H1 (cell line): ENCODE data around the gene ZRANB2. TPM values are rescaled to one million over a fixed set of nuclear protein-coding genes. Genes with fewer than 3 reads are reported as not detected.

ENCODE experiments used
- CTCF ChIA-PET: fragments of 300-600 bp; sonication (Branson Sonifier 250); formaldehyde crosslinking; loops from one replicate; lab custom pipeline; 2021; ENCODE audit not compliant: partially characterized antibody; lab: Charles Lee
- POLR2A ChIA-PET: fragments of 300-600 bp; sonication (Branson Sonifier 250); formaldehyde crosslinking; loops from one replicate; lab custom pipeline; 2021; ENCODE audit warnings: inconsistent platforms; ENCODE audit not compliant: partially characterized antibody; lab: Charles Lee
- DNase-seq, 2 experiments: peaks; one replicate each; pipeline versions ENCODE4 v3.0.0 to v3.0.0-alpha.2; 2010 to 2022; ENCODE audit warnings: low spot score in 2 of 2, low read depth in 1 of 2, mixed read lengths in 1 of 2
- FAIRE-seq: peaks from 2 replicates; lab custom pipeline; 2011; peaks lifted over from hg19 to GRCh38; lab: Jason Lieb, UNC
- H2AFZ ChIP-seq: 2 replicates; pipeline ENCODE4 v1.8.1; 2012; ENCODE audit warnings: low read length, inconsistent platforms
- H2AK5ac ChIP-seq: 2 replicates; pipeline ENCODE4 v1.6.1; 2013; ENCODE audit warnings: low read depth, low read length
- H2BK120ac ChIP-seq: replicated peaks from 2 replicates; pipeline ENCODE3; 2013; ENCODE audit warnings: low read depth, low read length, inconsistent platforms
- H2BK12ac ChIP-seq: 2 replicates; pipeline ENCODE4 v1.6.1; 2013; ENCODE audit warnings: low read depth, low read length
- H2BK15ac ChIP-seq: 2 replicates; pipeline ENCODE4 v1.6.1; 2013; ENCODE audit warnings: low read length
- H2BK20ac ChIP-seq: 2 replicates; pipeline ENCODE4 v1.6.1; 2013; ENCODE audit warnings: low read length
- H2BK5ac ChIP-seq: 2 replicates; pipeline ENCODE4 v1.6.1; 2013; ENCODE audit warnings: low read depth, low read length
- H3K14ac ChIP-seq: 2 replicates; pipeline ENCODE4 v1.6.1; 2013; ENCODE audit warnings: inconsistent platforms; ENCODE audit not compliant: insufficient read length
- H3K18ac ChIP-seq: 2 replicates; pipeline ENCODE4 v1.6.1; 2013; ENCODE audit warnings: low read length; ENCODE audit errors: extremely low read depth
- H3K23ac ChIP-seq: 2 replicates; pipeline ENCODE4 v1.6.1; 2013; ENCODE audit warnings: inconsistent platforms; ENCODE audit not compliant: insufficient read length
- H3K23me2 ChIP-seq: 2 replicates; pipeline ENCODE4 v1.6.1; 2013; ENCODE audit warnings: low read depth, low read length
- H3K27ac ChIP-seq: 2 replicates; pipeline ENCODE4 v1.6.1; 2011; ENCODE audit warnings: low read depth, low read length, inconsistent platforms
- H3K27me3 ChIP-seq, 4 experiments: replicated peaks in 1 of 4; 1 replicate in 1 of 4; 2 replicates in 3 of 4; pipeline versions ENCODE4 v1.6.1 to v1.8.1; 2011 to 2013; ENCODE audit warnings: low read length in 3 of 4, mild to moderate bottlenecking in 3 of 4, inconsistent platforms in 2 of 4, mixed read lengths in 2 of 4, moderate library complexity in 1 of 4; ENCODE audit not compliant: control insufficient read depth in 3 of 4, insufficient read depth in 3 of 4; ENCODE audit errors: extremely low read depth in 1 of 4
- H3K36me3 ChIP-seq, 4 experiments: 2 replicates each; pipeline versions ENCODE4 v1.6.1 to v1.8.1; 2011 to 2013; ENCODE audit warnings: mild to moderate bottlenecking in 4 of 4, low read length in 3 of 4, moderate library complexity in 2 of 4, control low read depth in 1 of 4, inconsistent platforms in 1 of 4; ENCODE audit not compliant: insufficient read depth in 4 of 4, control insufficient read depth in 2 of 4
- H3K4ac ChIP-seq: replicated peaks from 2 replicates; pipeline ENCODE3; 2013; ENCODE audit warnings: low read length, low read depth, mixed read lengths, inconsistent platforms; ENCODE audit not compliant: insufficient read length
- H3K4me1 ChIP-seq, 4 experiments: replicated peaks in 1 of 4; 1 replicate in 1 of 4; 2 replicates in 3 of 4; pipeline versions ENCODE4 v1.6.1 to v1.8.1; 2011 to 2013; ENCODE audit warnings: low read length in 3 of 4, inconsistent platforms in 2 of 4, mixed read lengths in 1 of 4; ENCODE audit not compliant: insufficient read depth in 4 of 4, control insufficient read depth in 3 of 4
- H3K4me2 ChIP-seq, 2 experiments: 2 replicates each; pipeline versions ENCODE4 v1.6.1 to v1.8.1; 2011 to 2013; ENCODE audit warnings: low read depth in 2 of 2, low read length in 2 of 2, control low read depth in 1 of 2, inconsistent platforms in 1 of 2, mild to moderate bottlenecking in 1 of 2; ENCODE audit not compliant: insufficient read depth in 1 of 2
- H3K4me3 ChIP-seq, 4 experiments: fragments of 200-600, 300-600 bp in 1 of 4; sonication (generic), shearing (Covaris generic), sonication (Bioruptor Twin) in 1 of 4; 2 replicates each; pipeline versions ENCODE4 v1.5.1 to v1.8.1; 2011 to 2016; ENCODE audit warnings: low read length in 4 of 4, low read depth in 3 of 4, control low read depth in 2 of 4, inconsistent platforms in 2 of 4, mild to moderate bottlenecking in 2 of 4, mixed read lengths in 1 of 4, moderate library complexity in 1 of 4; ENCODE audit not compliant: insufficient read depth in 2 of 4; ENCODE audit errors: extremely low read depth in 1 of 4
- H3K56ac ChIP-seq: replicated peaks from 2 replicates; pipeline ENCODE3; 2013; ENCODE audit warnings: low read depth, mild to moderate bottlenecking, mixed read lengths, low read length, inconsistent platforms; ENCODE audit not compliant: insufficient read length
- H3K79me1 ChIP-seq: 2 replicates; pipeline ENCODE4 v1.6.1; 2013; ENCODE audit warnings: low read depth, low read length, control low read depth
- H3K79me2 ChIP-seq, 2 experiments: 2 replicates each; pipeline versions ENCODE4 v1.6.1 to v1.8.1; 2012 to 2013; ENCODE audit warnings: low read length in 2 of 2, mild to moderate bottlenecking in 2 of 2, inconsistent platforms in 1 of 2; ENCODE audit not compliant: insufficient read depth in 2 of 2, control insufficient read depth in 1 of 2
- H3K9ac ChIP-seq, 4 experiments: replicated peaks in 1 of 4; 1 replicate in 1 of 4; 2 replicates in 3 of 4; pipeline versions ENCODE4 v1.6.1 to v1.8.1; 2011 to 2013; ENCODE audit warnings: low read depth in 3 of 4, low read length in 3 of 4, control low read depth in 2 of 4, mild to moderate bottlenecking in 2 of 4, moderate library complexity in 2 of 4, inconsistent platforms in 1 of 4; ENCODE audit errors: extremely low read depth in 1 of 4
- H3K9me3 ChIP-seq, 2 experiments: 2 replicates each; pipeline versions ENCODE4 v1.6.1 to v1.8.1; 2012 to 2013; ENCODE audit warnings: mild to moderate bottlenecking in 2 of 2, moderate library complexity in 2 of 2, control low read depth in 1 of 2, inconsistent platforms in 1 of 2, low read depth in 1 of 2, low read length in 1 of 2, mixed read lengths in 1 of 2; ENCODE audit not compliant: insufficient read depth in 2 of 2
- H4K20me1 ChIP-seq, 2 experiments: replicated peaks in 1 of 2; 2 replicates each; pipeline versions ENCODE3 to v1.8.1; 2011 to 2013; ENCODE audit warnings: inconsistent platforms in 2 of 2, low read length in 2 of 2, mild to moderate bottlenecking in 1 of 2; ENCODE audit not compliant: insufficient read depth in 2 of 2, control insufficient read depth in 1 of 2
- H4K5ac ChIP-seq: 2 replicates; pipeline ENCODE4 v1.6.1; 2013; ENCODE audit warnings: low read length, low read depth, mixed read lengths, inconsistent platforms; ENCODE audit not compliant: insufficient read length
- H4K8ac ChIP-seq: 2 replicates; pipeline ENCODE4 v1.8.0; 2013; ENCODE audit warnings: mild to moderate bottlenecking, moderate library complexity, low read length, inconsistent platforms; ENCODE audit not compliant: insufficient read depth; ENCODE audit errors: extremely low read depth
- H4K91ac ChIP-seq: replicated peaks from 2 replicates; pipeline ENCODE3; 2013; ENCODE audit warnings: low read length, mixed read lengths, inconsistent platforms; ENCODE audit not compliant: insufficient read length
- ASH2L ChIP-seq: fragments of 200-600, 300-600 bp; sonication (generic); IDR thresholded peaks from one replicate; pipeline ENCODE4 v1.7.1; 2017; ENCODE audit warnings: low read length
- BCL11A ChIP-seq, 2 experiments: IDR thresholded peaks; one replicate each; pipeline ENCODE4 v1.6.1; 2011; ENCODE audit warnings: low read depth in 2 of 2, low read length in 2 of 2, mild to moderate bottlenecking in 2 of 2
- CEBPB ChIP-seq: IDR thresholded peaks from 2 replicates; pipeline ENCODE4 v1.6.1; 2012; ENCODE audit warnings: low read depth, low read length
- CHD1 ChIP-seq: IDR thresholded peaks from 2 replicates; pipeline ENCODE4 v1.6.1; 2012; ENCODE audit warnings: low read depth, low read length, improper control_type of control experiment
- EGR1 ChIP-seq: IDR thresholded peaks from 2 replicates; pipeline ENCODE4 v1.6.1; 2011; ENCODE audit warnings: low read depth, low read length, borderline replicate concordance
- JUND ChIP-seq: IDR thresholded peaks from 2 replicates; pipeline ENCODE4 v1.6.1; 2011; ENCODE audit warnings: mild to moderate bottlenecking, improper control_type of control experiment, low read length
- KDM1A ChIP-seq: fragments of 200-600, 300-600 bp; sonication (generic); IDR thresholded peaks from 2 replicates; pipeline ENCODE4 v1.7.1; 2016; ENCODE audit warnings: mild to moderate bottlenecking, low read length, borderline replicate concordance
- KDM4A ChIP-seq: IDR thresholded peaks from one replicate; pipeline ENCODE4 v1.7.1; 2012; ENCODE audit warnings: low read depth, mild to moderate bottlenecking, moderate library complexity, low read length, inconsistent platforms; ENCODE audit not compliant: severe bottlenecking
- NANOG ChIP-seq: IDR thresholded peaks from 2 replicates; pipeline ENCODE4 v1.6.1; 2011; ENCODE audit warnings: low read length, low read depth, mild to moderate bottlenecking, inconsistent platforms; ENCODE audit not compliant: insufficient read depth, poor library complexity, severe bottlenecking
- NRF1 ChIP-seq: IDR thresholded peaks from 2 replicates; pipeline ENCODE4 v1.6.1; 2011; ENCODE audit warnings: mild to moderate bottlenecking, low read depth, low read length, improper control_type of control experiment
- POLR2A ChIP-seq, 2 experiments: IDR thresholded peaks; 1 replicate in 1 of 2; 2 replicates in 1 of 2; pipeline ENCODE4 v1.6.1; 2011; ENCODE audit warnings: low read depth in 2 of 2, low read length in 2 of 2, mild to moderate bottlenecking in 2 of 2; ENCODE audit errors: control extremely low read depth in 1 of 2
- RBBP5 ChIP-seq: IDR thresholded peaks from 2 replicates; pipeline ENCODE4 v1.7.1; 2012; ENCODE audit warnings: low read depth, mild to moderate bottlenecking, inconsistent platforms, low read length, moderate library complexity, borderline replicate concordance
- RFX5 ChIP-seq: IDR thresholded peaks from 2 replicates; pipeline ENCODE4 v1.6.1; 2011; ENCODE audit warnings: low read depth, low read length, improper control_type of control experiment, borderline replicate concordance
- SIX5 ChIP-seq: IDR thresholded peaks from 2 replicates; pipeline ENCODE4 v1.6.1; 2011; ENCODE audit warnings: mild to moderate bottlenecking, low read depth, low read length
- TAF7 ChIP-seq: optimal IDR thresholded peaks from 2 replicates; pipeline ENCODE3; 2011; ENCODE audit warnings: low read depth, mild to moderate bottlenecking, inconsistent platforms, low read length, moderate library complexity, borderline replicate concordance
- WGBS, 2 experiments: shearing (Covaris generic) in 1 of 2; methylation state at CpG; one replicate each; pipeline versions ENCODE4 v1.1.6 to v1.1.7; 2013 to 2015; ENCODE audit warnings: low lambda C conversion rate in 2 of 2, mixed read lengths in 2 of 2, inconsistent platforms in 1 of 2, low coverage in 1 of 2, missing lambda C conversion rate in 1 of 2; ENCODE audit not compliant: insufficient replicate concordance in 2 of 2, insufficient coverage in 1 of 2, insufficient read length in 1 of 2; ENCODE audit errors: extremely low coverage in 1 of 2, missing lambda C conversion rate in 1 of 2; 5-methylcytosine and 5-hydroxymethylcytosine counted together
- polyA plus RNA-seq, 7 experiments: library from polyadenylated mRNA; depleted of rRNA in 3 of 7; stranded (reverse) in 5 of 7; unstranded in 2 of 7; fragments of >200 nt in 5 of 7; fragments of 200-250 nt in 2 of 7; gene quantifications; 1 replicate in 5 of 7; 2 replicates in 1 of 7; 4 replicates in 1 of 7; pipeline versions ENCODE4 v1.2.1 to v1.2.3, GENCODE V29; 2011 to 2013; ENCODE audit warnings: missing spikeins in 2 of 7, mixed read lengths in 2 of 7
- total RNA-seq: library from RNA; stranded (reverse); fragmentation: NEBNext Ultra II Directional; extraction: Animal tissue kit (Norgen Biotek cat#: 25700); gene quantifications from 2 replicates; pipeline ENCODE4 v1.2.1, GENCODE V29; 2021
- TF ChIP-seq, protein P1 (sequence below): IDR thresholded peaks from 2 replicates; pipeline ENCODE4 v1.6.1; 2012; ENCODE audit warnings: inconsistent platforms

Gene ZRANB2
- total and polyA plus RNA-seq, 2 of the 8 experiments (the other 6 are each of a cell fraction or from before 2014, with no cell fraction given) = 35.8 to 103 TPM

DNA sequence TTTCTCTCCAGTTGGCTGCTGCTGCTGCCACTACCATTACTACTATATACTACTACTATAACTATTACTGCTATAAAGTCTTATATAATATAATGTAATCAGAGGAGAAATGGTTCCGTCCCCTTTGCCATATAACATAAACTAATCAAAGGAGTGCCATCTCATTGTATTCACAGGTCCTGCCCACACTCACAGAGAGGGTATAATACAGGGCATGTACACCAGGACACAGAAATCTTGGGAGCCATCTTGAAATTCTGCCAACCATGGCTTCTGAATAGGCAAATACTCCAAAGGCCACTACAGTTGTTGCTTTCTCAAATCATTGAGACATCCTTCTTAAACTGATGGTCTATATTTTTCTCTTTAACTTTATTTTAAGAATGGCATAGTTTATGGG is 6.9 kb upstream of the ZRANB2 start:
- Histone ChIP-seq H2BK15ac (no peak overlapping the region), H3K27me3 (peaks cover 0 to 8% (median 4%) of the 10 kb centered on the region in 4 experiments; a peak in 4 of 7 replicates), H3K9ac (no peak overlapping the region), H2BK20ac (no peak overlapping the region), H3K79me1 (no peaks in the 10 kb centered on the region), H3K23me2 (no peaks in the 10 kb centered on the region), H2AFZ (no peak overlapping the region), H4K20me1 (no peaks in the 10 kb centered on the region), H4K91ac (no peak overlapping the region), H2BK120ac (no peak overlapping the region), H4K5ac (no peak overlapping the region), H3K4me2 (no peak overlapping the region), H3K36me3 (no peaks in the 10 kb centered on the region), H3K23ac (no peak overlapping the region), H3K4ac (no peak overlapping the region), H3K14ac (no peak overlapping the region), H3K4me1 (no peaks in the 10 kb centered on the region), H2BK12ac (no peak overlapping the region), H2BK5ac (no peak overlapping the region), H3K9me3 (no peaks in the 10 kb centered on the region), H3K18ac (no peak overlapping the region), H3K79me2 (no peaks in the 10 kb centered on the region), H2AK5ac (no peak overlapping the region), H3K4me3 (no peak overlapping the region), H3K56ac (no peak overlapping the region), H4K8ac (no peak overlapping the region), H3K27ac (no peak overlapping the region)
- no peak for TF ChIP-seq NANOG
- TF ChIP-seq CHD1 = no peak
- TF ChIP-seq TAF7 = no peak
- TF ChIP-seq ASH2L = no peak
- no peak for TF ChIP-seq RBBP5
- TF ChIP-seq KDM1A = no peak
- no peak for TF ChIP-seq SIX5
- TF ChIP-seq BCL11A (IDR thresholded peaks at IDR 0.05; ENCODE audit: low read depth in 2 of 2, low read length in 2 of 2) = no peak
- no peak for TF ChIP-seq CEBPB
- TF ChIP-seq, protein P1, sequence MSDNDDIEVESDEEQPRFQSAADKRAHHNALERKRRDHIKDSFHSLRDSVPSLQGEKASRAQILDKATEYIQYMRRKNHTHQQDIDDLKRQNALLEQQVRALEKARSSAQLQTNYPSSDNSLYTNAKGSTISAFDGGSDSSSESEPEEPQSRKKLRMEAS = no peak
- TF ChIP-seq EGR1 = no peak
- no peak for TF ChIP-seq POLR2A (IDR thresholded peaks at IDR 0.05; ENCODE audit: control extremely low read depth in 1 of 2, low read depth in 2 of 2, low read length in 2 of 2)
- no peak for TF ChIP-seq KDM4A
- TF ChIP-seq JUND = no peak
- TF ChIP-seq NRF1 = no peak
- no peak for TF ChIP-seq RFX5
- DNase-seq = no peak
- ChIA-PET POLR2A (no interaction called here), CTCF (interaction anchor here (0.9 to 1.6 kb wide), 5 partner anchors 8 to 398 kb away, joined by 3 to 7 read pairs (median 5); partner anchors contain the start of gene PTGER3)
- no peak for FAIRE-seq
- 96% methylated on average over 1 of the region's 1 CpG; no CpG with 5 or more reads in 1 of the 2 experiments for WGBS, 2 experiments
